DMS153 treated with DMSO at 0.1 percent for 48 hours (cell line): Measurements from ENCODE around the gene NANS.
"Not testable (repeated sequence)": the region's sequence is repeated elsewhere in the genome, so short reads cannot be mapped to it uniquely, and the experiment has no call there.

Experiments used
- DNase-seq: peaks from one replicate; lab custom pipeline; 2025; ENCODE audit not compliant: unreplicated experiment; lab: John Stamatoyannopoulos, UW

Gene NANS, protein sequence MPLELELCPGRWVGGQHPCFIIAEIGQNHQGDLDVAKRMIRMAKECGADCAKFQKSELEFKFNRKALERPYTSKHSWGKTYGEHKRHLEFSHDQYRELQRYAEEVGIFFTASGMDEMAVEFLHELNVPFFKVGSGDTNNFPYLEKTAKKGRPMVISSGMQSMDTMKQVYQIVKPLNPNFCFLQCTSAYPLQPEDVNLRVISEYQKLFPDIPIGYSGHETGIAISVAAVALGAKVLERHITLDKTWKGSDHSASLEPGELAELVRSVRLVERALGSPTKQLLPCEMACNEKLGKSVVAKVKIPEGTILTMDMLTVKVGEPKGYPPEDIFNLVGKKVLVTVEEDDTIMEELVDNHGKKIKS

DNA sequence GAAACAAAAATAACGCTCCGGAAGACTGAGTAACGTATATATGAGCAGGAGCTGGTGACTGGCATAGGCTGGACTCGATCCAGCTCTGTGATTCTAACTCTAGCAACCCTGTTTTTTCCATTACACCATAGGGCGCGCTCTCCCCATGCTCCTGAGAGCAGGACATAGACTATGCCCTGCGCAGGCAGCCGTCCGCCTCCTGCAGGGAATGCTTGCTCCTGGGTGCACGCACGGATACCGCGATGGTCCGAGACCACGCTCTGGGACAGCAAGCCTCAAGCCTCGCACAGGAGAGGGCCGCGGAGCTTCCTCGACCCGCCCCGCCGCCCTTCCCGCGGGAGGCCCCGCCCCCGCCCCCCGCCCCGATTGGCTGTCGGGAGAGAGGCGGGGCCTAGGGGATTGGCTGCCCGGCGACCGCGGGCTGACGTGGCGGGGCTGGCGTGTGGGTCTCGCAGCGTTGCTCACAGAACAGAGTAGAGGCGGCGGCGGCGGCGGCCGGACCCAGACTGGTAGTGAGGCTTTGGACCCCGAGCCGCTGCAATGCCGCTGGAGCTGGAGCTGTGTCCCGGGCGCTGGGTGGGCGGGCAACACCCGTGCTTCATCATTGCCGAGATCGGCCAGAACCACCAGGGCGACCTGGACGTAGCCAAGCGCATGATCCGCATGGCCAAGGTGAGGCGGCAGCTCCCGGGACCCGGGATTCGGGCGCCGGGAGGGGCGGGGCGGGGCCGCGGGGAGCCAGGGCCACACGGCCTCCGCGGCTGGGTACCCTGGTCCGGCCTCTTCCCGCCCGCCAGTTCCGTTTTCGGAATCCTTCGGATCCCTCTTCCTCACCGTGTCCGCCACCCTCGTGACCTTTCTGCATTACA lies at the start of gene NANS:
TSS of gene NANS (plus strand) at position 464 of the 869 bp plus-strand sequence. CDS start at position 541, 77 bp downstream.
- DNase-seq, result peak; percentile 85

DNA sequence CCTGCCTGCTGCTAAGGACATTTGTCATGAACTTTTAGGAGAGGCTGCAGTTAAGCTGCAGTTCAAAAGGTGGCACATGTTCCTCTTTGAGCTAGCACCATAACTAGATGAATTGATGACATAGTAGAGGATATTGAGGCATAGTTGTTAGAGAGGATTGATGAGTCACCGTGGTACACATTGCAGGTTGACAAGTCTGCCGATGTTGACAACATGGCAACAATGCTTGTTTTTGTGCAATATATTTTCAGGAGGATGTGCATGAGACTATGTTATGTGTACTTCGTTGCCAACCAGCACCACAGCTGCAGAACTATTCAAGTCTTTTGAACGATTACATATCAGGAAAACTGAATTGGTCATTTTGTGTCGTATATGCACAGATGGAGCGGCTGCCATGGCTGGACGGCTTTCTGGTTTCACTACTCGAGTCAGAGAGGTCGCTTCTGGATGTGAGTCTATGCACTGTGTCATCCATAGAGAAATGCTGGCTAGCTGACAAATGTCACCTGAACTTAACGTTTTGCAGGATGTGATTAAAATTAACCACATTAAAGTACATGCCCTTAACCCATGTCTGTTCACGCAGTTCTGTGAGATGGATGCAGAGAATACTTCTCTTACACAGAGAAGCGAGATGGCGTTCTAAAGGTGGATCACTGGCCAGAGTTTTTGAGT lies 49.1 kb upstream of the NANS start:
- no peak for DNase-seq

DNA sequence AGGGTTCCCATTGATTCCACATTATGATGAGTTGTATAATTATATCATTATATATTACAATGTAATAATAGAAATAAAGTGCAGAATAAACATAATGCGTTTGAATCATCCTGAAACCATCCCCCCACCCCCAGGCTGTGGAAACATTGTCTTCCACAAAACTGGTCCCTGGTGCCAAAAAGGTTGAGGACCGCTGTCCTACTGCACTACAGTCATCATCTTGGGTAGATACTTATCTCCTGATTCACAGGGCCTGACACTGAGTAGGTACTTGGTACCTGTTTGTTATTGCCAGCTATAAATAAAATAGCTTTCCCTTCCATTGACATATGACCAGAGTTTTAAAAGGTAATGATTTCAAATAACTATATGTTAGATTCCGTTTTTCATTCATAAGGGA lies 47.8 kb upstream of the NANS start:
- no peak for DNase-seq

DNA sequence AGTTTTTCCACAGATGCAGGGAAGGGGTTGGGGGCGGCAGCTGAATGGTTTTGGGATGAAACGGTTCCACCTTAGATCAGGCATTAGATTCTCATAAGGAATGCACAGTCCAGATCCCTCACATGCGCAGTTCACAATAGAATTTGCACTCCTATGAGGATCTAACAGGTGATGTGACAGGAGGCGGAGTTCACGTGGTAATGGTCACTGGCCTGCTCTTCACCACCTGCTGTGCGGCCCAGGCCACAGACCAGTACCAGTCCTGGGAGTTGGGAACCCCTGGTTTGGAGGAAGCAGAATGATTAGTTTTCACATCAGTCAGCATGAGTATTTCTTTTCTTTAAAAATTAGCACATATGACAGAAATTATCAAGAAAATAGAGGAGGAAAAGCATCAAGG lies 47.1 kb upstream of the NANS start:
- DNase-seq, result no peak

DNA sequence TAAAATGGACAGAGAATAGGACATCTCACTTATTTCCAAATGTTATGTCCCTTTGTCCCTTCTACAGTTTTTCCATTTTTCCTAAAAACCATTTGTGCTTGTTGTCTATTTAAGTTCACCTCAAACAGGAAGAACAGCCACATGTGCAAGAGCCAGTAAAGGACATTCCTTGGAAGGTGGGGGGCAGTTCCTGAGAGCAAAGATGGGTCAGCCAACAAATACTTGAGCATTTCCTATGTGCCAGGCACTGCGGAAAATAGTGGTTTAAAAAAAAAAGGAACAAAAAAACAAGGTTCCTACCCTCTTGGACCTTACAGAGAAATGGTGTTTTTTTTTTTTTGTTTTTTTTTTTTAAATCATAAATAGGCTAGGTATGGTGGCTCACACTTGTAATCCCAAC lies 46.6 kb upstream of the NANS start:
- no peak for DNase-seq

DNA sequence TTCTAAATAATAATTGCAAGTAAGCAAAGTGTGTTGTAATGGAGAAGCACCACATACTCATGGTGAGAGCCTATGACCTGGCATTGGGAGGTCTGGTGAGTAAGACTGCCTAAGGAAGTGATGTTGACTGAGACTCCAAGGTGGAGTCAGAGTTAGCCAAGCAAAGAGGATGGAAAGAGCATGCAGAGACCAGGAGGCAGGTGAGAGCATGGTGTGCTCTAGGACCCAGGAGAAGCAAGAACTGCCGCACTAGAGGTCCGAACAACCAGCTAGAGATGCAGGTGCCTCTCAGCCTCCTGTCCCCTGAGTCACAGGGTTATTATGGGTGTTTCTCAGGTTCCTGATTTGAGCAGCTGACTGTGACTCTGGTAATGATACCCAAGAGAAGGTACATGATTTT lies 46.1 kb upstream of the NANS start:
- DNase-seq, result no peak

DNA sequence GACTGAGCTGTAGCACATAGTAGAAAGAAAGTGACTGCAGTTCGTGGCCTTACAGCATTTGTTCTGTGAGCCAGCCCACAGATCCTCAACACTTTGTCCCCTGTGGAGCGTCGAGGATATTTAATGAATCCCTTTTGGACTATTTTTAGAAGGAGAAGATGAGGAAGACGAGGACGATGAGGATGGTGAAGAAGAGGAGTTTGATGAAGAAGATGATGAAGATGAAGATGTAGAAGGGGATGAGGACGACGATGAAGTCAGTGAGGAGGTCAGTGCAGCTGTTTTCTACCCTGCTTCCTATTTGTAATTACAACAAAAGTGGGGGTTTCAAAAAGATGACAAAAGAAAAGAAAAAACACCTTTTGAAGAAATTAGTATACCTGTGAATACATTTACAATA lies 45.4 kb upstream of the NANS start:
- no peak for DNase-seq

DNA sequence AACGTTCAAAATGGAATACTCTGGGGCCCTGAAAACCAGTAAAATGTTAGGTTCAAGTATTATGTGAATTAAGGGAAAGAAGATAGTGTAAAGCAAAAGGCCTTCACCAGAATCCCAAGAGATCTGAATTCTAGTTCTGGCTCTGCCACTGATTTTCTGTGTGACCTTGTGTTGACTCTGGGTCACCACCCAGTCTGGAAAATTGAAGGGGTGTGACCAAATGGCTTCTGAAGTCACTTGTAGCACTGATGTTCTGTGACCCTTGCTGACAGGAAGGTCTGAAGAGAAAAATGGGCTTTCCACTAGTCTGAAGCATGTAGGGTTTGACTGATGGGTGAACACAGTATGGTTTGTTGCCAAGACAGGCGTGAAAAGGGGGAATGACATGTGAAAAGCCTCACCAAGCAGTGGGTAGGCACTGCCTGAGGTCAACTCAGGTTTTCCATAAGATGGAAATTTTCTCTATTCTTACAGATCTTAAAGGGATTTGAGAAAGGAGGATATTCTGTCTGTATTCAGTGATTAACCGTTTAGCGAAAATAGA lies 40.3 kb upstream of the NANS start:
- no peak for DNase-seq

DNA sequence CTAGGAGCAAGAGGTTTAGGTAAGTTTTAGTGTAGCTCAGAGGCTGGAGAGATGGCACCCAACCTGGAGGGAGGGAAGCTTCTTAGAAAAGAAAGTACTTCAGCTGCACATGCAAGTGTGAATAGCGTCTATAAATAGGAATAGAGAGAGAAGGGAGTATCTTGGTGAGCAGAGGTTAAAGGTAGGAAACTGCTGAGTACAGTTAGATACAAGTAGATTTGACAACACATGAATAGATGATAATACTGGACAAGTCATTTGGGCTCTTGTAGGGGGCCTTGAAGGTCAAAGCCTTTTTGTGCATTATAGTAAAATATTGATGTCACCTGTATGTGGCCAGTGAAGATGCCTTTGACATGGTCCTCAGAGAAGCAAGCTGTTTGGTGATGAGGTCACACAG lies 39.2 kb upstream of the NANS start:
- DNase-seq, result no peak

DNA sequence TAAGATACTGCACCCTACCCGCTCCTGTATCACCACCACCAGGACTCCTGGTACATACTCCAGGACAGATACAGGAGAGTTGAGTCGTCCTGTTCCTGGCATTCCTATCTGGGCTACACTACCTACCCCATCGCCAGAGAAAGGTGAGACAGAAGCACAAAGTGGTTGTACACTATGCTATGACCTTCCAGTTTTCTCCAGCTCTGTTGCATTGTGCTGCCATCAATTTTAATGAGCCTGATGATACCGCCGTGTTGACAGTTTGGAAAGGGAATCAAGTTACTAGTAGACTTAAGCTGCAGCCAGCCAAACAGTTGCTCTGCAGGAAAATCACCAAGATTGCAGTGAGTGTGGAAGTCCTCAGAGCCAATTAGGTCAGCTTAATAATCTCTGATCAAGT lies 38.2 kb upstream of the NANS start:
- no peak for DNase-seq

DNA sequence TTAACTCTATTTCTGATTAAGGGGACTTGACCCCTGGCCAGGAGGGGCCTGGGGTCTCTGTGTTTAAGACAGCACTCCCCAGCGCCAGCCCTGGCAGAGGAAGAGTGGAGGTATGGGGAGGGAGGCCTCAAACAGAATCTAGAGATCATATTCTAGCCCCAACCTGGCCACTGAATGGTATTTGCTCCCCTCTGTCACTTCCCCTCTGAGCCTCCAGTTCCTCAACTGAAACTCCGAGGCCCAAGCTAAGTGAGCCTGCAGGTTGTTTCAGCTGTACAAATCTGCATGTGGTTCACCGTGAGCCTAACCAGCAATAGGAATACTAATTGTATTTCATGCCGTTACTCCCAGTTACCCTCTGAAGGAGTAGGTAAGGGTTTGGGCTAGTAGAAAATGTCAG lies 37.4 kb upstream of the NANS start:
- no peak for DNase-seq

DNA sequence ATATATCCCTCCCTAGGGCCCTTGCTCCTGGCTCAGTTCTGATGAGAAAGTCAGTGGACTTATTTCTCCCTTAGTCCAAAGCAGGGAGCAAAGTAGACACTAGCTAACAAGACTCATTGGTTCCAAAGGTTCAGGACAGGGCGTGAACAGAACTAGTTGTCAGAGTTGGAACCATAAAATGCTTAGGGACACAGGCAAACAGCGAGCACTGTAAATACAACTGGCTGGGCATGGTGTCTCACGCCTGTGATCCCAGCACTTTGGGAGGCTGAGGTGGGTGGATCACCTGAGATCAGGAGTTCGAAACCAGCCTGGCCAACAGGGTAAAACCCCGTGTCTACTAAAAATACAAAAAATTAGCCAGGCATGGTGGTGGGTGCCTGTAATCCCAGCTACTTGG lies 36.7 kb upstream of the NANS start:
- not testable (repeated sequence) for DNase-seq

DNA sequence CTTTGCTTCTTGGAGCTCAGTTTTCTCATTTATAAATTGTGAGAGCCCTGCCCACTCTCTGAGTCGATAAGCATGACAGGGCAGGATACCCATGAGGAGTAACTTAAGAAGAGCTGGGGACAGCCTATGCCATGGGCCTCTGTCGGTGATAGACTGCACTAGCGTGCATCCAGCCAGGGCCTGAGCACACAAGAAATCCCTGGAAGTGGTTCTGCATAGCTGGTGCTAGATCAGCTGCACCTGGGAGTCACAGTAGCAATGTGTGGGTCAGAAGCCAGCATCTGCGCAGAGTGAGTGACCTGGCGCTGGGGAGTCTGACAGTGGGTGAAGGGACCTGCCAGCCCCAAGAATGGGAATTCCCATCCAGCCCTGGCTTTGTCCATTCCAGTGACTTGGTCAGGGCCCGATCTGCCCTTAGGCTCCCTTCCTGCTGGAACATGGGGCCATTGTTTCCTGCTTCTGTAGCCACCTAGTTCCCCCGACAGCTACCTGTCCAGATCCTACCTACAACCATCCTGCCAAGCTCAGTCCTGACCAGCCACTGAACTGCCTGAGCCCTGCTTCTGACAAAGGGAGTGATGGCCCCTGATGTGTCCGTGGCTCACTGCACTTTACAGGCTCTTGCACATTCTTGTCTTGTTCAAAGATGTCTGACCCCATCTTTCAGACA lies 35.9 kb upstream of the NANS start:
- DNase-seq, result no peak

DNA sequence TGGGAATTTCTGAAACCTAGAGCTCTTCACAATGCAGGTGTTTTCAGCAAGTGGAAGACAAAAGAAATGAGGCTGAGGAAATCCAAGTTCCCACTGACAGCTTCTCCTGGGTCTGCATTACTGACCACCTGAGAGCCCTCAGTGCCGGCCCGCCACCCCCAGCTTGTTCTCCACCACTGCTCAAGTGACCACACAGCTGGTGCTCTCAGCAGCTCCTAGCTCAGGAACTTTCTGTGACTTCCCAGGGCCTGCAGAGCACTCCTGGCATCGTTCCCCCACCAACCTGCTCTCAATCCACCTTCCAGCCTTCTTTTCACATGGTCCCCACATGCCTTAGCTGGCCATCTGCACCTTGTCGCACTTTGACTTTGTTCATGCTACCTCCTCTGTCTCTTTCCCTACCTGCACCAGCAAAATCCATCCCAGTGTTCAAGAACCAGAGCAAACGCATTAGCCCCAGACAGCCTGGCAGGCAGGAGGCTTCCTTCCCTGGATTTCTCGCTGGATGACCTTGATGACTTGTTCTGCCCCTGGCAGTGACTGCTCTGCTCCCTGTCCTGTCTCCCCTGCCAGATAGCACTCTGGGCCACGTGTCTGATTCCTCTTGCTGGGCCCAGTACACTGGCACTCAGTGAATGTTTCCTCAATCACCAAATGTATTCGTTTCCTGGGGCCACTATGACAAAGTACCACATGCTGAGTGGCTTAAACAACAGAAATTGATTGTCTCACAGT lies 35.1 kb upstream of the NANS start:
- no peak for DNase-seq

DNA sequence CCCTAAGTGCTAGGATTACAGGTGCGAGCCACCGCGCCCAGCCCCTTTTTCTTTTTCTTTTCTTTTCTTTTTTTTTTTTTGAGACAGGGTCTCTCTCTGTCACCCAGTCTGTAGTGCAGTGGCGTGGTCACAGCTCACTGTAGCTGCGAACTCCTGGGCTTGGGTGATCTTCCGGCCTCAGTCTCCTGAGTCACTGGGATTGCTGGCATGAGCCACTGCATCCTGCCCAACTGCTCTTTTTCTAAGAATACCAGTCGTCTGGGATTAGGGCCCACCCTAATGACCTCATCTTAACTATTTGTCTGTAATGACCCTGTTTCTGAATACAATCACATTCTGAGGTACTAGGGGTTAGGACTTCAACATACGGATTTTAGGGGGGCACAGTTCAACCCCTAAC lies 34.1 kb upstream of the NANS start:
- DNase-seq, result no peak

DNA sequence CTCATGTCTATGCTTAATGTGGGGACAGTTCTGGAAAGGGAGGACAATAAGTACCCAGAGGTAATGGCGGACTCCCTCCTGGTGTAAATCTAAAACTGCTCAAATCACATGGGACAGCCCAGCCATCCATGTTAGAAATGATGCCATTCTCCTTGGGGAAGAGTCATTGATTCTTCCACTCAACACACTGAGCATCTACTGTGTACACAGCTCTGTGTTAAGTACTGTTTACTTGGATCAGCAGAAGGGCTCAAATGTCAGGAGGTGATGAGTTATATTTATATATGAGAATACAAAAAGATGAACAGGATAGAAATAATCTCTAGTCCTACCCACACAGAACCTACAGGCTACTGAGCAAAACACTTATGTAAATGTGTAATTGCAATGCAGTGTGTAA lies 31.8 kb upstream of the NANS start:
- DNase-seq, result no peak

DNA sequence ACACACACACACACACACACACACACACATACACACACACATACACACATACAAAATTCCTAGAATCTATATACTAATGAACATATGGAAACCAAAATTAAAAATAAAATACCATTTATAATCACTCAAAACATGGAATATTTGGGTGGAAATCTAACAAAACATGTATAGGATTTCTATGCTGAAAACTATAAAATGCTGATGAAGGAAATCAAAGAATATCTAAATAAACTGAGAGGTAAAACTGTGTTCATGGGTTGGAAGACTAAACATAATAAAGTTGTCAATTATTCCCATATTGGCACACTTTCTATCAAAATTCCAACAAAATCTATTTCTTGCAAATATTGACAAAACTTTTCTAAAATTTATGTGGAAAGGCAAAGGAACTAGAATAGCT lies 25.4 kb upstream of the NANS start:
- DNase-seq, result no peak

DNA sequence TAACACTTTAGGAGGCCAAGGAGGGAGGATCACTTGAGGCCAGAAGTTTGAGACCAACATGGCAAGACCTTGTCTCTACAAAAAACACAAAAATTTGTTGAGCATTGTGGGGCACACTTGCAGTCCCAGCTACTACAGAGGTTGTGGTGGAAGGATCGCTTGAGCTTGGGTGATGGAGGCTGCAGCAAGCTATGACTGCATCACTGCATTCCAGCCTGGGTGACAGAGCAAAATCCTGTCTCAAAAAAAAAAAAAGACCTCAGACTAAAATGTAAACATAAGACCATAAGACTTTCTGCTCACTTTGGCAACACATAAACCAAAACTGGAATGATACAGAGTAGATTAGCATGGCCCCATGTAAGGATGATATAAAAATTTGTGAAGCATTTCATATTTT lies 24.6 kb upstream of the NANS start:
- DNase-seq, result no peak

DNA sequence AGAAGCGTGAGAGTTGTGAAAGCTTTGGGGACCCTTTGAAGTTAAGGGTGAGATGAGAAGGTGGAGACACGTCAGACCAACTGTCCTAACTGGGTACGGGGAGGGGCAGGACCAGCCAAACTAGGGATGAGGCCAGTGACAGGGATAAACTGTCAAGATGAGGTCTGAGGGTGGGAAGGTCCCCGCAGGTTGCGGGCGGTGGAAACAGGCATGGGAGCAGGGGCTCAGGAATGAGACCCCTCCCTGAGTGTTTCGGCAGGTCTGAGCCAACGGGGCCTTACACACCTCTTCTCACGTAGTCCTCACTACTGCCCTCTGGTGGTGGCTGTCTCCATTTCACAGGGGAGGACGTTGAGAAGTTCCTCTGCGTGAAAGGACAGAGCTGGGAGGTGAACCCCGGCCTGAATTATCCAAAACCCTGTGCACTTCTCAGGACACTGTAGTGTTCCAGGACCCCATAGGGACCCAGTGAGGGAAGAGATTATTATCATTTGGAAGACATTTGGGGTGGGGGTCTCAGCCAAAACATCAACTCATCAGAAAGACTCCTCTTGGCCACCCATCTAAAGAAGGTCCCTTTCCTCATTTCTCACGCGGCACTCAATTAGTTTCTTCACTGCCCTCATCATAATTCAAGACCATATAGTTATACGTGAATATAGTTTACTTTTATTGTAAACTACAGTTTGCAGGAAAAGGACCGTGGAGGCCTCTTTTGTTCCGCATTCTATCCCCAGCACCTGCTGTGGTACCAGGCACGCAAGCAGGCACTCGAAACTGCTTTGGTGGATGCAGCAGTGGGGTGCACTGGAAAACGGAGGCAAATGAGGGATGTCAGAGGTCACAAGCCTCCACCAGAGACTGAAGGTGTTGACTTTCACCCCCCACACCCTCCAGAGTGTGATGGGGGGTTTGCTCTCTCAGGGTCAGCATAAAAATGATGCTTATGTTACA lies 21.7 kb upstream of the NANS start:
- DNase-seq, result peak; percentile 48
